Measurements from ENCODE around the gene PDZD2. TPM values are rescaled to one million over a fixed set of nuclear protein-coding genes. Genes with fewer than 3 reads are reported as not detected.

Gene PDZD2
- total RNA-seq, 4 donors from 2014 or later, result 6.2 to 21.4 (median 11.8) TPM

DNA sequence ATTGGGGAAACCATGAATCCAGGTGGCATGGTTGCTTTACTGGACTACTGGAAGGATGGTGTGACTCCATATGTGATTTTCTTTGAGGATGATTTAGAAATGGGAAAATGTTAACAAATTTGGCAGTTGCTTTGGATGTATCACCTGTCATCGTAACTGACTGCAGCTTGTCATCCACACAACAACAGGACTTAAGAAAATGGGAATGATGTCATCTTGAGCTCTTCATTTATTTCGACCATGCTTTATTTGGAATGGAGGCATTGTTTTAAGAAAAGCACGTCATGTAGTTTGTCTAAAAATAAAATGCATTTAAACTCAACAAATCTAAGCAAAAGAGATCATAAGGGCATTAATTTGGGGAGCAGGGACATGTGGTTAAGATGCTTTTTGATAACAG, 270.1 kb downstream of the PDZD2 start:
- intact Hi-C loops (cut with DNase I; ENCODE audit: low total_unique reads), result no loop called here
- H3K27ac ChIP-seq, result no peak overlapping the region
- H3K27me3 ChIP-seq, result no peaks in the 10 kb centered on the region
- H3K4me1 ChIP-seq, result no peaks in the 10 kb centered on the region
- H3K9me3 ChIP-seq, result no peaks in the 10 kb centered on the region
- H3K36me3 ChIP-seq, result no peaks in the 10 kb centered on the region
- H3K4me3 ChIP-seq, result no peak overlapping the region
- no peak for DNase-seq
- TF ChIP-seq, protein P1, sequence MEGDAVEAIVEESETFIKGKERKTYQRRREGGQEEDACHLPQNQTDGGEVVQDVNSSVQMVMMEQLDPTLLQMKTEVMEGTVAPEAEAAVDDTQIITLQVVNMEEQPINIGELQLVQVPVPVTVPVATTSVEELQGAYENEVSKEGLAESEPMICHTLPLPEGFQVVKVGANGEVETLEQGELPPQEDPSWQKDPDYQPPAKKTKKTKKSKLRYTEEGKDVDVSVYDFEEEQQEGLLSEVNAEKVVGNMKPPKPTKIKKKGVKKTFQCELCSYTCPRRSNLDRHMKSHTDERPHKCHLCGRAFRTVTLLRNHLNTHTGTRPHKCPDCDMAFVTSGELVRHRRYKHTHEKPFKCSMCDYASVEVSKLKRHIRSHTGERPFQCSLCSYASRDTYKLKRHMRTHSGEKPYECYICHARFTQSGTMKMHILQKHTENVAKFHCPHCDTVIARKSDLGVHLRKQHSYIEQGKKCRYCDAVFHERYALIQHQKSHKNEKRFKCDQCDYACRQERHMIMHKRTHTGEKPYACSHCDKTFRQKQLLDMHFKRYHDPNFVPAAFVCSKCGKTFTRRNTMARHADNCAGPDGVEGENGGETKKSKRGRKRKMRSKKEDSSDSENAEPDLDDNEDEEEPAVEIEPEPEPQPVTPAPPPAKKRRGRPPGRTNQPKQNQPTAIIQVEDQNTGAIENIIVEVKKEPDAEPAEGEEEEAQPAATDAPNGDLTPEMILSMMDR (IDR thresholded peaks at IDR 0.05), result no peak
- TF ChIP-seq POLR2A (IDR thresholded peaks at IDR 0.05), result no peak

DNA sequence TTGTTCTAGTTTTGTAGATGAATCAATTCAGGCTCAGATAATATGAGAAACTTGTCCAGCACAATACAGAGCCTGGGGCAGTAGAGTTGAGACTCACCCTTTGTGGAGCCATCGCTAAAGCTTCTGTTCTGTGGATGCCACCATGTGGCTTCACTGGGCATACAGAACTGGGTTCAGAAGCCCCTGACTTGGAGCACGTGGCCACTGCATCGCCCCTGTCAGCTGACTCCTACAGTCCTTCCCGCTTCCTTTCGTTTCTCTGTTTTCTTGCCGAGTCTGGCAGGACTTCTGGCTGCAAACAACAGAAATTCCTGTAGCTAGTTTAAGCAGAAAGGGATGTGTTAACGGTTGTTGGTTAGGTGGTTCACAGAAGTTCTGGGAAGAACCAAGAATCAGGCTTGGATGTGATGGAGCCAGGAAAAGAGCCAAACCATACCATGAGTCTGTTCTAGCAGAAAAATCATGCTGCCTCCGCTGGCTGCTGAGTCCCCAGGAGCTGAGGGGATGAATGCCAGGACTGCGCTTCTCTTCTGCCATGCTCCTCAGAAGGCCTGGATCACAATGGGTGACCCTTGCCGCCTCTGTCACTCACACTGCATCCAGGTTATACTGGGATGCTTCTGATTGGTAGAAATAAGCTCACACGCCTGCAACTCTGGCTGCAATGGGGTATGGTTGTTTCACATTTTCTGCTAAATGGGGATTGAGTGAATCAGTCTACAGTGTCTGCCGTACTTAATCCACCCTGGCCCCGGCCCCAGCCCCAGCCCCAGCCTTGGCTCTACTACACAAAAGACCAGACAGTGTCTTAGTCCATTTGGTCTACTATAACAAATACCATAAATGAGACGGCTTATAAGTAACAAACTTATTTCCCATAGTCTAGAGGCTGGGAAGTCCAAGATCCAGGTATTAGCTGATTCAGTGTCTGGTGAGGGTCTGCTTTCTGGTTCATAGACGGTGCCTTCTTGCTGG, 272.6 kb downstream of the PDZD2 start:
- H3K36me3 ChIP-seq, result no peaks in the 10 kb centered on the region
- intact Hi-C loops (cut with DNase I; ENCODE audit: low total_unique reads), result no loop called here
- no peaks in the 10 kb centered on the region for H3K9me3 ChIP-seq
- H3K4me3 ChIP-seq, result no peak overlapping the region
- TF ChIP-seq, protein P1 (IDR thresholded peaks at IDR 0.05), result no peak
- TF ChIP-seq POLR2A (IDR thresholded peaks at IDR 0.05), result no peak
- H3K27me3 ChIP-seq, result no peaks in the 10 kb centered on the region
- no peaks in the 10 kb centered on the region for H3K4me1 ChIP-seq
- no peak for DNase-seq
- H3K27ac ChIP-seq, result no peak overlapping the region

DNA sequence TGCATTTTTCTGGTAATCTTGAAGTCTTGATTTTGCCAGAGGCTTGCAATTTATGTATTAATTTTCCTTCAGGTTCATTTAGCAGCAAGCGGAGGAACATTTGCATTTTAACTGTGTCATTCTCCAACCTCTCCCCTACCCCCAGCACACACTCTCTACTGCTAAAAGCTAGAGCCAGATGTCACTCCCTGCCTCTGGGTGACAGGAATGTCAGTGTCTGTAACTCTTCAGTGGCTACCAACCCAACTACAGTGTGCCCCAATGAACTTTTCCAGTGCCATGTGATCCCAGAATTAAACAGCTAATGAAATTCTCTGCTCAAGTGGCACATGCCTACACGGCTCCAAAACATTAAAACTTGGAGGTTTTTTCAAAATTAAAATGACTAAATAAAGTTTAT, 274.9 kb downstream of the PDZD2 start:
- Histone ChIP-seq H3K27me3 (no peaks in the 10 kb centered on the region), H3K9me3 (no peaks in the 10 kb centered on the region), H3K27ac (no peak overlapping the region), H3K36me3 (no peaks in the 10 kb centered on the region), H3K4me1 (no peaks in the 10 kb centered on the region), H3K4me3 (no peak overlapping the region)
- intact Hi-C loops (cut with DNase I; ENCODE audit: low total_unique reads), result no loop called here
- no peak for DNase-seq
- TF ChIP-seq, protein P1 (IDR thresholded peaks at IDR 0.05), result no peak
- no peak for TF ChIP-seq POLR2A (IDR thresholded peaks at IDR 0.05)

DNA sequence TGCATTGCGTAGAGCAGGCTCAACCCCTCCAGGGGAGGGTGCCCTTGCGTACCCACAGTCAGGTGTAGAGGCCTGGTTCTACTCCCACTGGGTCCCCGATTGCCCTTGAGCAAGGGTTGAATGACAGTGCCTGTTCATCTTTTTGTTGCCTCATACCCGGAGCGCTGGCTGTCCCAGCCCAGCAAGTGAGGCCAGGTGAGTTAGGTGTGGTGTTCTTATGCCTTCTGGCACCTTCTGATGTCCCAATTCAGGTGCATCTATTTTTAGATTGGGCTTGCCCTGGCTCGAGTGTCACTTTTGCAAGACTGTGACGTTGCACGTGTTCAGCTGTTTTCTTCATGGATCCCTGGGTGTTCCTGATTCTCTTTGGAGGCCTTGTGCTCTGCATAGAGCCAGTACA, 277.4 kb downstream of the PDZD2 start:
- TF ChIP-seq, protein P1 (IDR thresholded peaks at IDR 0.05), result no peak
- TF ChIP-seq POLR2A (IDR thresholded peaks at IDR 0.05), result no peak
- intact Hi-C loops (cut with DNase I; ENCODE audit: low total_unique reads), result no loop called here
- Histone ChIP-seq H3K9me3 (no peaks in the 10 kb centered on the region), H3K27me3 (no peaks in the 10 kb centered on the region), H3K4me3 (no peak overlapping the region), H3K4me1 (no peaks in the 10 kb centered on the region), H3K36me3 (no peaks in the 10 kb centered on the region), H3K27ac (no peak overlapping the region)
- no peak for DNase-seq

DNA sequence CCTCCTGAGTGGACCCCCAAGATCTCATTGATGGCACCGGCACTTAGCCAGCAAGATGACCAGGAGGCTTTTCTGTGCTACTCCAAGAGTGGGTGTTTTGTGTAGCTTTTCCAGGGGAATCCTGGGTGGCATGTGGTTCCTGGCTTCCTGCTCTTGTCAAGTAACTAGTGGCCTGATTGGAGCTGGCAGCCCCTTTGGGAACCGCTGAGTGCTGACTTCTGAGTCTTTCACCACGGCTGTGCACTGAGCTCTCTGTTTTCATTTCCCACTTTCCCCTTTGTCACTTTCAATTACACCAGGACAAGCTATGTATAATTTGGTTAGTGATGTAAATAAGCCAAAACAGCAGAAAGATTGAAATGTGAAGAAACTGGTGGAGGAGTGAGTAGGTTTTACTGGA, 279.8 kb downstream of the PDZD2 start:
- H3K27ac ChIP-seq, result no peak overlapping the region
- DNase-seq, result no peak
- no peak overlapping the region for H3K4me3 ChIP-seq
- H3K9me3 ChIP-seq, result no peaks in the 10 kb centered on the region
- H3K36me3 ChIP-seq, result no peaks in the 10 kb centered on the region
- H3K4me1 ChIP-seq, result no peaks in the 10 kb centered on the region
- intact Hi-C loops (cut with DNase I; ENCODE audit: low total_unique reads), result no loop called here
- no peak for TF ChIP-seq POLR2A (IDR thresholded peaks at IDR 0.05)
- TF ChIP-seq, protein P1 (IDR thresholded peaks at IDR 0.05), result no peak
- H3K27me3 ChIP-seq, result no peaks in the 10 kb centered on the region
